H9 (cell line): Measurements from ENCODE around the gene HLA-DMA. TPM values are rescaled to one million over a fixed set of nuclear protein-coding genes. Genes with fewer than 3 reads are reported as not detected.
A peak's percentile ranks its signal among the peaks of the same experiment; 100 is the strongest.

Source experiments
- DNase-seq: peaks from one replicate; pipeline ENCODE4 v3.0.0-alpha.2; 2017
- H2AFZ ChIP-seq: one replicate; pipeline ENCODE4 v1.6.1; 2013; ENCODE audit warnings: mild to moderate bottlenecking, low read length, control low read depth, moderate library complexity
- H2AK5ac ChIP-seq: 2 replicates; pipeline ENCODE4 v1.6.1; 2013; ENCODE audit warnings: low read length, control low read depth, mixed read lengths; ENCODE audit not compliant: insufficient read length
- H2BK120ac ChIP-seq: one replicate; pipeline ENCODE4 v1.6.1; 2013; ENCODE audit warnings: low read depth, mild to moderate bottlenecking, low read length, control low read depth, inconsistent platforms; ENCODE audit not compliant: poor library complexity, severe bottlenecking
- H2BK12ac ChIP-seq: 2 replicates; pipeline ENCODE4 v1.6.1; 2013; ENCODE audit warnings: low read length, control low read depth, mixed read lengths, low read depth; ENCODE audit not compliant: insufficient read length
- H2BK15ac ChIP-seq: 2 replicates; pipeline ENCODE4 v1.6.1; 2013; ENCODE audit warnings: low read depth, low read length, control low read depth
- H2BK20ac ChIP-seq: one replicate; pipeline ENCODE4 v1.6.1; 2013; ENCODE audit warnings: low read depth, mild to moderate bottlenecking, low read length, control low read depth, inconsistent platforms; ENCODE audit not compliant: poor library complexity, severe bottlenecking
- H2BK5ac ChIP-seq: 2 replicates; pipeline ENCODE4 v1.6.1; 2013; ENCODE audit warnings: low read length, control low read depth, mixed read lengths; ENCODE audit not compliant: insufficient read length
- H3K14ac ChIP-seq: 2 replicates; pipeline ENCODE4 v1.6.1; 2013; ENCODE audit warnings: low read length, control low read depth; ENCODE audit not compliant: insufficient read depth
- H3K18ac ChIP-seq: 2 replicates; pipeline ENCODE4 v1.6.1; 2013; ENCODE audit warnings: low read depth, mild to moderate bottlenecking, mixed read lengths, low read length, control low read depth; ENCODE audit not compliant: insufficient read length
- H3K23ac ChIP-seq: 2 replicates; pipeline ENCODE4 v1.6.1; 2013; ENCODE audit warnings: low read length, control low read depth, mixed read lengths, low read depth; ENCODE audit not compliant: insufficient read length
- H3K23me2 ChIP-seq: 2 replicates; pipeline ENCODE4 v1.6.1; 2013; ENCODE audit warnings: low read depth, mild to moderate bottlenecking, mixed read lengths, low read length, control low read depth; ENCODE audit not compliant: insufficient read length, poor library complexity, severe bottlenecking
- H3K27ac ChIP-seq: 2 replicates; pipeline ENCODE4 v1.5.1; 2013; ENCODE audit warnings: low read length, control low read depth, mixed read lengths, low read depth; ENCODE audit not compliant: insufficient read length
- H3K27me3 ChIP-seq: 2 replicates; pipeline ENCODE4 v1.6.1; 2013; ENCODE audit warnings: low read length, control low read depth, inconsistent platforms; ENCODE audit not compliant: insufficient read depth
- H3K4ac ChIP-seq: 2 replicates; pipeline ENCODE4 v1.6.1; 2013; ENCODE audit warnings: low read depth, mild to moderate bottlenecking, control low read depth, inconsistent platforms, low read length, moderate library complexity
- H3K4me1 ChIP-seq: 2 replicates; pipeline ENCODE4 v1.6.1; 2013; ENCODE audit warnings: low read length, control low read depth, inconsistent platforms; ENCODE audit not compliant: insufficient read depth
- H3K4me2 ChIP-seq: 2 replicates; pipeline ENCODE4 v1.6.1; 2013; ENCODE audit warnings: low read length, control low read depth, mixed read lengths; ENCODE audit not compliant: insufficient read length, insufficient read depth
- H3K56ac ChIP-seq: 2 replicates; pipeline ENCODE4 v1.6.1; 2013; ENCODE audit warnings: low read depth, mild to moderate bottlenecking, mixed read lengths, low read length, control low read depth; ENCODE audit not compliant: insufficient read length
- H3K79me1 ChIP-seq: 2 replicates; pipeline ENCODE4 v1.6.1; 2013; ENCODE audit warnings: low read depth, mild to moderate bottlenecking, moderate library complexity, low read length, control low read depth, inconsistent platforms; ENCODE audit not compliant: insufficient read depth, poor library complexity, severe bottlenecking
- H3K79me2 ChIP-seq: 2 replicates; pipeline ENCODE4 v1.6.1; 2013; ENCODE audit warnings: low read length, control low read depth, inconsistent platforms; ENCODE audit not compliant: insufficient read depth
- H3K9ac ChIP-seq: 2 replicates; pipeline ENCODE4 v1.6.1; 2013; ENCODE audit warnings: low read length, control low read depth, mixed read lengths; ENCODE audit not compliant: insufficient read length; ENCODE audit errors: extremely low read depth
- H3K9me3 ChIP-seq: one replicate; pipeline ENCODE4 v1.6.1; 2013; ENCODE audit warnings: low read depth, low read length, inconsistent platforms; ENCODE audit not compliant: control insufficient read depth
- H3T11ph ChIP-seq: one replicate; pipeline ENCODE4 v1.6.1; 2013; ENCODE audit warnings: mild to moderate bottlenecking, low read length, control low read depth, inconsistent platforms
- H4K20me1 ChIP-seq: one replicate; pipeline ENCODE4 v1.6.1; 2013; ENCODE audit not compliant: control insufficient read depth, insufficient read length, insufficient read depth
- H4K5ac ChIP-seq: 2 replicates; pipeline ENCODE4 v1.6.1; 2013; ENCODE audit warnings: low read depth, mild to moderate bottlenecking, mixed read lengths, low read length, control low read depth; ENCODE audit not compliant: insufficient read length
- H4K8ac ChIP-seq: replicated peaks from 2 replicates; pipeline ENCODE4 v1.6.1; 2013; ENCODE audit warnings: low read length, control low read depth, mixed read lengths, low read depth; ENCODE audit not compliant: insufficient read length
- H4K91ac ChIP-seq: 2 replicates; pipeline ENCODE4 v1.6.1; 2013; ENCODE audit warnings: low read depth, mild to moderate bottlenecking, moderate library complexity, mixed read lengths, low read length, control low read depth; ENCODE audit not compliant: insufficient read length
- H3K27ac Mint-ChIP-seq, 3 experiments: 2 replicates in 2 of 3; 3 replicates in 1 of 3; pipeline ENCODE4 v1.8.0; 2020 to 2021; ENCODE audit warnings: mixed read lengths in 3 of 3, mild to moderate bottlenecking in 1 of 3, moderate library complexity in 1 of 3
- H3K27me3 Mint-ChIP-seq: 2 replicates; pipeline ENCODE4 v1.8.0; 2021; ENCODE audit warnings: low read depth, mild to moderate bottlenecking, moderate library complexity, mixed read lengths
- H3K36me3 Mint-ChIP-seq, 3 experiments: 2 replicates in 2 of 3; 3 replicates in 1 of 3; pipeline ENCODE4 v1.8.0; 2020 to 2021; ENCODE audit warnings: low read depth in 3 of 3, mixed read lengths in 3 of 3; ENCODE audit not compliant: insufficient read depth in 1 of 3
- H3K4me1 Mint-ChIP-seq, 2 experiments: 2 replicates each; pipeline ENCODE4 v1.8.0; 2020; ENCODE audit warnings: mixed read lengths in 2 of 2
- H3K4me3 Mint-ChIP-seq, 2 experiments: 2 replicates in 1 of 2; 3 replicates in 1 of 2; pipeline ENCODE4 v1.8.0; 2020 to 2021; ENCODE audit warnings: mild to moderate bottlenecking in 2 of 2, mixed read lengths in 2 of 2, moderate library complexity in 1 of 2
- H3K9me3 Mint-ChIP-seq, 2 experiments: 2 replicates in 1 of 2; 3 replicates in 1 of 2; pipeline ENCODE4 v1.8.0; 2020; ENCODE audit warnings: mild to moderate bottlenecking in 2 of 2, mixed read lengths in 2 of 2, moderate library complexity in 1 of 2
- CTCF ChIP-seq: fragments of 200-600 bp; sonication (generic); conservative IDR thresholded peaks from 3 replicates; pipeline ENCODE4 v1.8.0; 2021; ENCODE audit warnings: antibody characterized with exemption, mild to moderate bottlenecking
- WGBS: extraction: QIAGEN DNeasy Blood & Tissue Kit; methylation state at CpG from one replicate; pipeline ENCODE4 v1.1.7; 2013; ENCODE audit warnings: missing lambda C conversion rate, low lambda C conversion rate, mixed read lengths; ENCODE audit not compliant: insufficient read length; ENCODE audit errors: extremely low coverage; 5-methylcytosine and 5-hydroxymethylcytosine counted together
- total RNA-seq: library from RNA; stranded (reverse); gene quantifications from 2 replicates; pipeline ENCODE4 v1.2.1, GENCODE V29; 2021

Gene HLA-DMA
- total RNA-seq, 1 experiment from 2014 or later = 7.5 TPM

- peak overlapping the region; percentile 100 for H3K27ac ChIP-seq
- peak; percentile 80 for DNase-seq
- peak overlapping the region; percentile 97 for H3K4ac ChIP-seq
- peak overlapping the region; percentile 96 for H2BK120ac ChIP-seq
- H4K8ac ChIP-seq = peak overlapping the region; percentile 97
- Mint-ChIP-seq H3K9me3 (peaks cover 7 to 11% of the 10 kb centered on the region in 2 experiments), H3K27me3 (peaks cover 4% of the 10 kb centered on the region; the same call in 1 of the 2 replicates), H3K36me3 (peaks cover 51 to 57% (median 52%) of the 10 kb centered on the region in 3 experiments), H3K4me1 (peaks cover 23 to 27% of the 10 kb centered on the region in 2 experiments), H3K27ac (peak overlapping the region; percentile 100), H3K4me3 (peak overlapping the region; percentile 96)
- peaks cover 23% of the 10 kb centered on the region for H3K23me2 ChIP-seq
- H3K4me1 ChIP-seq = no peaks in the 10 kb centered on the region
- peak overlapping the region; percentile 96 for H3K18ac ChIP-seq
- no peaks in the 10 kb centered on the region for H3K27me3 ChIP-seq
- no peaks in the 10 kb centered on the region for H4K20me1 ChIP-seq
- WGBS = no CpG with 5 or more reads among the region's 43 CpGs
- peak overlapping the region; percentile 44 for H2AK5ac ChIP-seq
- peak overlapping the region; percentile 96 for H3T11ph ChIP-seq
- H3K14ac ChIP-seq = peak overlapping the region; percentile 96
- H4K5ac ChIP-seq = peak overlapping the region; percentile 99
- H3K56ac ChIP-seq = peak overlapping the region; percentile 100
- H2AFZ ChIP-seq = no peak overlapping the region
- peak overlapping the region; percentile 87 for H3K4me2 ChIP-seq
- no peaks in the 10 kb centered on the region for H3K79me1 ChIP-seq
- peak overlapping the region; percentile 64 for H3K23ac ChIP-seq
- no peaks in the 10 kb centered on the region for H3K9me3 ChIP-seq
- H2BK15ac ChIP-seq = no peak overlapping the region
- peak overlapping the region; percentile 100 for H3K9ac ChIP-seq
- peaks cover 33% of the 10 kb centered on the region for H3K79me2 ChIP-seq
- peak overlapping the region; percentile 49 for H2BK20ac ChIP-seq
- no peak for TF ChIP-seq CTCF
- peak overlapping the region; percentile 89 for H2BK12ac ChIP-seq
- H2BK5ac ChIP-seq = peak overlapping the region; percentile 99
- H4K91ac ChIP-seq = peak overlapping the region; percentile 96
Observed at GRCh38 chr6:32970413-32971241, 17.7 kb upstream of the HLA-DMA start.
